Liver (tissue), 9 donors: ENCODE data around the gene ZNF524. TPM values are rescaled to one million over a fixed set of nuclear protein-coding genes. Genes with fewer than 3 reads are reported as not detected.

Source experiments
- DNase-seq: peaks from one replicate; pipeline ENCODE4 v3.0.0-alpha.2; 2017; ENCODE audit warnings: low spot score
- H3K27ac ChIP-seq, 2 donors: one replicate each; pipeline ENCODE4 v1.7.0; 2013; ENCODE audit warnings: inconsistent platforms in 2 of 2, low read length in 2 of 2, control low read depth in 1 of 2, low read depth in 1 of 2, mild to moderate bottlenecking in 1 of 2
- H3K27me3 ChIP-seq, 4 donors: one replicate each; pipeline versions ENCODE4 v1.6.1 to v1.7.0; 2013; ENCODE audit warnings: low read length in 3 of 4, inconsistent platforms in 1 of 4, mild to moderate bottlenecking in 1 of 4, moderate library complexity in 1 of 4; ENCODE audit not compliant: control insufficient read depth in 4 of 4, insufficient read depth in 4 of 4
- H3K36me3 ChIP-seq, 4 donors: one replicate each; pipeline versions ENCODE4 v1.6.1 to v1.7.0; 2013; ENCODE audit warnings: low read length in 3 of 4, mild to moderate bottlenecking in 3 of 4, low read depth in 1 of 4, moderate library complexity in 1 of 4; ENCODE audit not compliant: control insufficient read depth in 4 of 4, insufficient read depth in 3 of 4
- H3K4me1 ChIP-seq, 4 donors: one replicate each; pipeline versions ENCODE4 v1.6.1 to v1.7.0; 2013; ENCODE audit warnings: low read length in 3 of 4, mild to moderate bottlenecking in 3 of 4, moderate library complexity in 1 of 4; ENCODE audit not compliant: control insufficient read depth in 4 of 4, insufficient read depth in 4 of 4
- H3K4me3 ChIP-seq, 3 donors: one replicate each; pipeline versions ENCODE4 v1.6.1 to v1.7.0; 2013; ENCODE audit warnings: low read length in 3 of 3, control low read depth in 1 of 3, low read depth in 1 of 3, mild to moderate bottlenecking in 1 of 3
- H3K9ac ChIP-seq, 2 donors: one replicate each; pipeline ENCODE4 v1.7.0; 2013; ENCODE audit warnings: low read length in 2 of 2, mild to moderate bottlenecking in 2 of 2, moderate library complexity in 2 of 2, control low read depth in 1 of 2, low read depth in 1 of 2
- H3K9me3 ChIP-seq, 4 donors: one replicate each; pipeline versions ENCODE4 v1.6.1 to v1.7.0; 2013; ENCODE audit warnings: low read length in 3 of 4; ENCODE audit not compliant: control insufficient read depth in 4 of 4
- ATF3 ChIP-seq: IDR thresholded peaks from 2 replicates; pipeline ENCODE4 v1.6.1; 2016; ENCODE audit warnings: antibody characterized with exemption
- EGR1 ChIP-seq, 2 donors: IDR thresholded peaks; 2 replicates each; pipeline ENCODE4 v1.6.1; 2016 to 2018; ENCODE audit warnings: antibody characterized with exemption in 2 of 2, low read depth in 2 of 2
- FOXA1 ChIP-seq: IDR thresholded peaks from 2 replicates; pipeline ENCODE4 v1.6.1; 2016; ENCODE audit warnings: antibody characterized with exemption
- FOXA2 ChIP-seq: IDR thresholded peaks from 2 replicates; pipeline ENCODE4 v1.6.1; 2016; ENCODE audit warnings: antibody characterized with exemption
- GABPA ChIP-seq, 2 donors: IDR thresholded peaks in 1 of 2; conservative IDR thresholded peaks in 1 of 2; 2 replicates each; pipeline ENCODE4 v1.6.1; 2016; ENCODE audit warnings: antibody characterized with exemption in 2 of 2, mild to moderate bottlenecking in 1 of 2, moderate library complexity in 1 of 2
- HNF4A ChIP-seq, 2 donors: conservative IDR thresholded peaks; 2 replicates each; pipeline ENCODE4 v1.6.1; 2016; ENCODE audit warnings: antibody characterized with exemption in 2 of 2, mild to moderate bottlenecking in 2 of 2
- HNF4G ChIP-seq: IDR thresholded peaks from 2 replicates; pipeline ENCODE4 v1.6.1; 2016; ENCODE audit warnings: antibody characterized with exemption
- JUND ChIP-seq, 2 donors: IDR thresholded peaks; 2 replicates each; pipeline ENCODE4 v1.6.1; 2016; ENCODE audit warnings: antibody characterized with exemption in 2 of 2
- MAX ChIP-seq: IDR thresholded peaks from 2 replicates; pipeline ENCODE4 v1.6.1; 2016; ENCODE audit warnings: antibody characterized with exemption
- NR2F2 ChIP-seq: IDR thresholded peaks from 2 replicates; pipeline ENCODE4 v1.6.1; 2016; ENCODE audit warnings: antibody characterized with exemption
- RAD21 ChIP-seq, 2 donors: IDR thresholded peaks; 2 replicates each; pipeline ENCODE4 v1.6.1; 2016; ENCODE audit warnings: antibody characterized with exemption in 2 of 2, mild to moderate bottlenecking in 2 of 2
- REST ChIP-seq: IDR thresholded peaks from 2 replicates; pipeline ENCODE4 v1.6.1; 2016; ENCODE audit warnings: antibody characterized with exemption, mild to moderate bottlenecking
- RXRA ChIP-seq, 2 donors: IDR thresholded peaks; 2 replicates each; pipeline ENCODE4 v1.6.1; 2017 to 2018; ENCODE audit warnings: antibody characterized with exemption in 2 of 2, mild to moderate bottlenecking in 1 of 2
- SP1 ChIP-seq: IDR thresholded peaks from 2 replicates; pipeline ENCODE4 v1.6.1; 2018; ENCODE audit warnings: antibody characterized with exemption, mild to moderate bottlenecking
- TAF1 ChIP-seq: conservative IDR thresholded peaks from 2 replicates; pipeline ENCODE4 v1.6.1; 2016; ENCODE audit warnings: antibody characterized with exemption, mild to moderate bottlenecking
- YY1 ChIP-seq: IDR thresholded peaks from 2 replicates; pipeline ENCODE4 v1.6.1; 2016; ENCODE audit warnings: antibody characterized with exemption, mild to moderate bottlenecking
- ZBTB33 ChIP-seq: IDR thresholded peaks from 2 replicates; pipeline ENCODE4 v1.6.1; 2016; ENCODE audit warnings: antibody characterized with exemption
- WGBS: extraction: QIAGEN DNeasy Blood & Tissue Kit; methylation state at CpG from one replicate; pipeline ENCODE4 v1.1.7; 2013; 5-methylcytosine and 5-hydroxymethylcytosine counted together
- polyA plus RNA-seq, 2 donors: library from polyadenylated mRNA; stranded (reverse) in 1 of 2; unstranded in 1 of 2; fragments of 200-250 nt in 1 of 2; fragments of >200 nt in 1 of 2; fragmentation: Nextera tagmentation in 1 of 2; extraction: Ambion mirVana in 1 of 2; gene quantifications; one replicate each; pipeline versions ENCODE4 v1.2.1 to v1.2.3, GENCODE V29; 2013 to 2015
- total RNA-seq, 2 donors: library from RNA; depleted of rRNA; stranded (reverse); fragments of >200 nt; gene quantifications; one replicate each; pipeline ENCODE4 v1.2.3, GENCODE V29; 2014
- donor health status: healthy.
- donor health status: healthy.
- donor health status: healthy.
- donor health status: healthy.
- donor health status: healthy.

ZNF524 gene
- total and polyA plus RNA-seq, 4 donors, result 6.7 to 12.3 (median 10.2) TPM

GRCh38 chr19:55553217-55554182, 46.6 kb upstream of the ZNF524 start:
- WGBS, result 54% methylated on average over 13 of the region's 13 CpGs
- TF ChIP-seq RAD21 (IDR thresholded peaks at IDR 0.05) (peak in 1 of 2 donors; percentile 10), FOXA2 (no peak), FOXA1 (no peak)
- H3K27me3 ChIP-seq, result peaks cover 0 to 5% (median 2%) of the 10 kb centered on the region in 4 donors
- no peak overlapping the region for H3K4me3 ChIP-seq
- H3K9ac ChIP-seq, result no peak overlapping the region
- no peaks in the 10 kb centered on the region for H3K9me3 ChIP-seq
- no peak for DNase-seq
- H3K27ac ChIP-seq, result no peak overlapping the region
- no peaks in the 10 kb centered on the region for H3K36me3 ChIP-seq
- H3K4me1 ChIP-seq, result no peaks in the 10 kb centered on the region

GRCh38 chr19:55554302-55554701, 45.8 kb upstream of the ZNF524 start:
- H3K27ac ChIP-seq, result no peak overlapping the region
- no peaks in the 10 kb centered on the region for H3K4me1 ChIP-seq
- TF ChIP-seq FOXA1 (no peak), HNF4G (no peak), GABPA (IDR thresholded peaks at IDR 0.05 in 1 of 2, conservative IDR thresholded peaks at IDR 0.05 in 1 of 2) (no peak), SP1 (no peak), REST (no peak), TAF1 (no peak), ZBTB33 (no peak), FOXA2 (no peak), JUND (IDR thresholded peaks at IDR 0.05) (no peak), RXRA (IDR thresholded peaks at IDR 0.05) (no peak), YY1 (no peak), EGR1 (IDR thresholded peaks at IDR 0.05; ENCODE audit: low read depth in 2 of 2) (no peak), NR2F2 (no peak), MAX (no peak), HNF4A (conservative IDR thresholded peaks at IDR 0.05) (no peak), RAD21 (IDR thresholded peaks at IDR 0.05) (no peak), ATF3 (no peak)
- DNase-seq, result no peak
- H3K9me3 ChIP-seq, result no peaks in the 10 kb centered on the region
- no peaks in the 10 kb centered on the region for H3K36me3 ChIP-seq
- 91% methylated on average over 9 of the region's 9 CpGs for WGBS
- peaks cover 0 to 5% (median 2%) of the 10 kb centered on the region in 4 donors for H3K27me3 ChIP-seq
- H3K4me3 ChIP-seq, result no peak overlapping the region
- H3K9ac ChIP-seq, result no peak overlapping the region
